ENCODE measurements around the gene TM9SF3.
A peak's percentile ranks its signal among the peaks of the same experiment; 100 is the strongest.

Gene TM9SF3

DNA sequence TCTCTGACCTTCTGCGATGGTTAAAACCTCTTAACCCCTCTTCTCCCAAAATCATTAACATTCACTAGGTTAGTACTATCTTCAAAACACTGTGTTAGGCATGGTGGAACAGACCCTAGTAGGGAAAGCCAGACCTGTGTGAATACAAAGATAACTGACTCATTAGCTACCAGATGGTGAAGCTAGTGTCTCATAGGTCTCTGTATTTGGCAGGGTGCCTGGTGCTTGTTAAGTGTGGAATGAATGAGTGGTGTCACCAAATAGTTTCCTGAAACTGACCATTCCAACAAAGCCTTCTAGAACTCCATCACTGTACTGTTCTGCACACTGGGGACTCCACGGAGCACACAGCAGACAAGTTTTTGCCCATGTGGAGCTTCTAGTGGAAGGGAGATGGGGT is 27.7 kb upstream of the TM9SF3 start:
- Histone ChIP-seq H3K9ac (ENCODE audit: low read length) (no peak overlapping the region), H3K4me1 (ENCODE audit: control insufficient read depth, insufficient read depth, low read length) (peaks cover 70% of the 10 kb centered on the region), H3K4me3 (ENCODE audit: low read length) (no peak overlapping the region), H3K36me3 (ENCODE audit: control insufficient read depth, insufficient read depth, low read length) (no peaks in the 10 kb centered on the region), H3K9me3 (ENCODE audit: control insufficient read depth, low read length) (no peaks in the 10 kb centered on the region), H3K27me3 (ENCODE audit: control insufficient read depth, insufficient read depth, low read length) (no peaks in the 10 kb centered on the region)

DNA sequence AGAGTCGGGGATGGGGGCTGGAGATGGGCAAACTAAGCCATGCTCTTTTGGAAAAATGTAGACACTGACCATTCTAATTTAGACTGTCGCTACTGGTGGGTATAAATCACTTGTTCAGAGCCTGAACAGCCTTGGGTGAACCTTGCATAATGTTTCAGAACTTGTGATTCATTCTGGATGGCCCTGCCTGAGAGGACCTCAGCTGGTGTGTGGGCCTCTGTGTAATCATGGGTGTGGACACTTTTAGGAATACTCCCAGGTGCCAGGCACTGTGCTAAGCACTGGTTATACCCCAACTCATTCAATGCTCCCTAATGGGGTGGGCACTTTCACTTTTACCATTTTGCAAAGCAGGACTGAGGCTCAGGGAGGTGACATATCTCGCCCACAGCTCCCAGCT is 26.8 kb upstream of the TM9SF3 start:
- Histone ChIP-seq H3K9me3 (ENCODE audit: control insufficient read depth, low read length) (no peaks in the 10 kb centered on the region), H3K4me1 (ENCODE audit: control insufficient read depth, insufficient read depth, low read length) (peaks cover 69% of the 10 kb centered on the region), H3K36me3 (ENCODE audit: control insufficient read depth, insufficient read depth, low read length) (no peaks in the 10 kb centered on the region), H3K27me3 (ENCODE audit: control insufficient read depth, insufficient read depth, low read length) (no peaks in the 10 kb centered on the region), H3K9ac (ENCODE audit: low read length) (no peak overlapping the region), H3K4me3 (ENCODE audit: low read length) (no peak overlapping the region)

DNA sequence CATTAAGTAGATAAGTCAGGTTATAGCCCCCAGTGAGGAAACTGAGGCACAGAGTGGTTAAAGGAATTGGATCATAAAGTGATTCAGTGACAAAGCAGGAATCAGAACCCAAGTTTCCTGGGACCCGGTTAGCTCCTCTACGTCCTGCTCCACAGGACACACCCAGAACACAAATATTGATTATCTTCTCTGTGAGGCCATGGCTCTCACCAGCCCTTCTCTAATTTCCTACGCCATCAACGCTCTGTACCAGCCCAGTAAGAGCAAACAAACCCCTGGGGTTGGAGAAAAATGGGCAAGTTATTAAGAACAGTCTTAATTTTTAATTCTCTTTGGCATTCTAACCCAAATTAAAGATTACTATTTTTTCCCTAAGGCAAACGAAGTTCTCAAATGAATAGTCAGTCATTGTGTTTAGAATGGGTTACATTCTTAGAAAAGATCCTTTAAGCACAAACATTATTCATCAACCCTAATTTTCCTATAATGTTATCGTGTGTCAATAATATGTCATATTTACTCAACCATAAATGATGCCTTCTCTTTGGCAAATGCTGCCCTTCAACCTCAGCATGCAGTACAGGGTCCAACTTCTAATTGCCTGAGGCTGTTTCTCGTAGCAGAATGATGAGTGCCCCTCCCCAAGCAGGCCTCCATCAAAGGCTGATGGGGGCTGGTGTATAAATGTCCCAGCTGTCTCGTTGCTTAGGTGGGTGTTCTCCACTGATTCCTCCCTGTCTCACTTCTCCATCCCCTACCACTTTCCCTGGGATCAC is 25.4 kb upstream of the TM9SF3 start:
- Histone ChIP-seq H3K27me3 (ENCODE audit: control insufficient read depth, insufficient read depth, low read length) (no peaks in the 10 kb centered on the region), H3K9me3 (ENCODE audit: control insufficient read depth, low read length) (no peaks in the 10 kb centered on the region), H3K4me3 (ENCODE audit: low read length) (no peak overlapping the region), H3K36me3 (ENCODE audit: control insufficient read depth, insufficient read depth, low read length) (no peaks in the 10 kb centered on the region), H3K9ac (ENCODE audit: low read length) (no peak overlapping the region), H3K4me1 (ENCODE audit: control insufficient read depth, insufficient read depth, low read length) (peaks cover 74% of the 10 kb centered on the region)

DNA sequence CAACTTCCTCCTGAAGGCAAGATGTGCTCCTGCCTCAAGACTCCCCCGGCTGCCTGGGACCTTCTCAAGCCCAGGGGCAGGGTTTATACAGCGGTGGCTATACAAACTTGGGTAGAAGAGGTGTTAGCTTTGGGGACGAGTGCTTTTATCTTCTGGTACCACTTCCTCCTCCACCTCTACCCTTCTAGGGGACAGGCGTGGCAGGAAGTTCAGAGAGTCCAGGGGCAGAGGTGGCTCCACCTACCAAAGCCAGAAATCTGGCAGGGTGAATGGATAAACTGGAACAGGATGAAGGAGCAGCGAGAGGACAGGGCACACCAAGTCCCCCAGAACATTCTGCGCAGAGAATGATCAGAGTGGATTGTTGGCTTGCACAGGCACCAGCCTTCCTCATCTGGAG is 24.0 kb upstream of the TM9SF3 start:
- Histone ChIP-seq H3K27me3 (ENCODE audit: control insufficient read depth, insufficient read depth, low read length) (no peaks in the 10 kb centered on the region), H3K36me3 (ENCODE audit: control insufficient read depth, insufficient read depth, low read length) (no peaks in the 10 kb centered on the region), H3K9me3 (ENCODE audit: control insufficient read depth, low read length) (no peaks in the 10 kb centered on the region), H3K4me3 (ENCODE audit: low read length) (no peak overlapping the region), H3K9ac (ENCODE audit: low read length) (peak overlapping the region; percentile 18), H3K4me1 (ENCODE audit: control insufficient read depth, insufficient read depth, low read length) (peaks cover 74% of the 10 kb centered on the region)

DNA sequence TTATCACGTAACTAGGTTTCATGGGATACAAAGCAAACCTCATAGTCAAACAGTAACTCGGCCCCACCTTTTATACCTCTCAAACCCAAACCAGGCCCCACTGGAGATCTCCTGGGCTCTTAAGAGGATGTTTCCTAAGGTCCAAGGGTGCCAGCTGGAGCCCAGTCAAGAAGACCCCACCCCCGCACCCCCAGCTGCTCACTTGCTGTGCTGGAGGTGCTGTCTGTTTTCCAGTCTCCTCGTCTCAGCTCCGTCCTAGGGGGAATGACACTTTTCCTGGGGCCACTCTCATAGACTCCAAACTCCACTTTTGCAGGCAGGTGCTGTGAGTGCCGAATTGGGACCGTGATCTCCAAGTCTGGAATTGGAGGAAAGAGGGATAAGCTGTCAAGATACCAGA is 22.7 kb upstream of the TM9SF3 start:
- Histone ChIP-seq H3K36me3 (ENCODE audit: control insufficient read depth, insufficient read depth, low read length) (no peaks in the 10 kb centered on the region), H3K27me3 (ENCODE audit: control insufficient read depth, insufficient read depth, low read length) (no peaks in the 10 kb centered on the region), H3K9ac (ENCODE audit: low read length) (no peak overlapping the region), H3K4me1 (ENCODE audit: control insufficient read depth, insufficient read depth, low read length) (peaks cover 69% of the 10 kb centered on the region), H3K4me3 (ENCODE audit: low read length) (no peak overlapping the region), H3K9me3 (ENCODE audit: control insufficient read depth, low read length) (no peaks in the 10 kb centered on the region)

DNA sequence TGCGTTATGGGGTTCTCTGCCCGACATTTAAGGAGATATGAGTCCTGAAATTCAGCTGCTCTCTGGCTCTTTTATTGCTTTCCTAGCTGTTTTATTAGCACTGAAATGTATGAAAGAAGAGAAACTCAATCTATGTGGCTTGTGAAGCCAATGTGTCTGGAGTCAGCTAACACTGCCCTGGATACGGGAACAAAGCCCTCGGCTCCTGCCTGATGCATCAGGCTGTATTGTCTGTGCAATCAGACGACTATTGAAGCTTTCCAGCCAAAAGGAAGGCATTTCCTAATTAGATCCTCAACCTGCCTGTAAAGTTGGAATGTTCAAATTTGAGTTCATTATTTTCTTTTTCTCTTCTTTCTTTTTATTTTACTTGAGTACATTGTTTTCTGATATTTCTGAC is 22.0 kb upstream of the TM9SF3 start:
- Histone ChIP-seq H3K9me3 (ENCODE audit: control insufficient read depth, low read length) (no peaks in the 10 kb centered on the region), H3K27me3 (ENCODE audit: control insufficient read depth, insufficient read depth, low read length) (no peaks in the 10 kb centered on the region), H3K9ac (ENCODE audit: low read length) (no peak overlapping the region), H3K36me3 (ENCODE audit: control insufficient read depth, insufficient read depth, low read length) (no peaks in the 10 kb centered on the region), H3K4me1 (ENCODE audit: control insufficient read depth, insufficient read depth, low read length) (peaks cover 62% of the 10 kb centered on the region), H3K4me3 (ENCODE audit: low read length) (no peak overlapping the region)

DNA sequence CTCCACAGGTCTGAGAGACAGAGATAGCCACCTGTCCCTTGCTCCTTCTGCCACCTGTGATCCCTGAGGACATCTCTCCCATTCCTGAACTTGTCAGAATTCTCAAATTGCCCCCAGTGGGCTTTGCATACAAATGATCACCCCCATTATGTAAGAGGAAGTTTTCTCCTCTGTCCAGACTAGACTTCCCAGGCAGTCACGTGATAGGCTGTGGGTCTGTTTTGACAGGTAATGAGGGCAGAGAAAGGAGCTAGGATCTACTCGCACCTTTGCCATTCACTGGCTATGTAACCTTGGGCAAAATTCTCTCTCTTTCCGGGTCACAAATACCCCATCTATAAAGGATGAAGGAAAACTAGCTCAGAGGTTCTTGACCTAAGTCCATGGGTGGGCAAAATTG is 21.4 kb upstream of the TM9SF3 start:
- Histone ChIP-seq H3K4me3 (ENCODE audit: low read length) (no peak overlapping the region), H3K27me3 (ENCODE audit: control insufficient read depth, insufficient read depth, low read length) (no peaks in the 10 kb centered on the region), H3K9ac (ENCODE audit: low read length) (no peak overlapping the region), H3K4me1 (ENCODE audit: control insufficient read depth, insufficient read depth, low read length) (peaks cover 57% of the 10 kb centered on the region), H3K9me3 (ENCODE audit: control insufficient read depth, low read length) (no peaks in the 10 kb centered on the region), H3K36me3 (ENCODE audit: control insufficient read depth, insufficient read depth, low read length) (no peaks in the 10 kb centered on the region)

DNA sequence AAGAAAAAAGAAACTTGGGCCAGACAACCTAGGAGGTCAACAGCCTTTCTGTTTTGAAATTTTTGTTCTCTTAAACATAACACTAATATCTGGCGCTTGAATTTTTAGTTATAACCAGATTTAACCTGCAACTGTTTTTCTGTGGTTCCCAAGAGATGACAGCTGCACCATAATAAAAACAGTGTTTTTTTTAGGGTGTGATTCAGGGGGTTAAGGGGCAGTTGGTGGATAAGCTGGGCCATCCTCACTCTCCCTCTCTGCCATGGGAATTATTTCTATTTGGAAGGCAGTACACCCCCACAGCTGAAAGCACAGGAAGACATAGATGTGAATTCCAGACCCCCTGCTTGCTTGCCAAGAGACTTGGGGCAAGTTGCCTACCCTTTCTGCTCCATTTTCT is 20.1 kb upstream of the TM9SF3 start:
- no peak overlapping the region for H3K4me3 ChIP-seq (ENCODE audit: low read length)
- H3K9ac ChIP-seq (ENCODE audit: low read length) = no peak overlapping the region
- no peaks in the 10 kb centered on the region for H3K36me3 ChIP-seq (ENCODE audit: control insufficient read depth, insufficient read depth, low read length)
- H3K9me3 ChIP-seq (ENCODE audit: control insufficient read depth, low read length) = no peaks in the 10 kb centered on the region
- no peaks in the 10 kb centered on the region for H3K27me3 ChIP-seq (ENCODE audit: control insufficient read depth, insufficient read depth, low read length)
- H3K4me1 ChIP-seq (ENCODE audit: control insufficient read depth, insufficient read depth, low read length) = peaks cover 54% of the 10 kb centered on the region

DNA sequence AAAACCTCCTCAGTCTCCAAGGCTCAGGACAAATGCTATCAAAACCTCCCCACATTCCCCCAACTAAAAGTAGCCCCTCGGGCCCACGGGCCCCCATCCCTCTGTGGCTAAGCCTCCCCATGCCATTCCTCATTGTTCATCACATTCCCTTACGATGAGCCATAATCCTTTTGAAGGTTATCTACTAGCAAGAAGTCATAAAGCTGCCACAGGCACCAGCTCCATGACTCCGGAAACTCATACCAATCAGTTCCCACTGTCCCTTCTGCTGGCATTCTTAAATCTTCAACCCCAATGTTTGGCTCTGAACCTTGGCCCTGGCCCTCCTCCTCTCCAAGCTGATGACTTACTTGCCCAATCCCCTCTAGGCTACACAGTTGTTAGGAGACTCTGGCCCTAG is 19.4 kb upstream of the TM9SF3 start:
- H3K36me3 ChIP-seq (ENCODE audit: control insufficient read depth, insufficient read depth, low read length) = no peaks in the 10 kb centered on the region
- H3K27me3 ChIP-seq (ENCODE audit: control insufficient read depth, insufficient read depth, low read length) = no peaks in the 10 kb centered on the region
- no peak overlapping the region for H3K9ac ChIP-seq (ENCODE audit: low read length)
- H3K9me3 ChIP-seq (ENCODE audit: control insufficient read depth, low read length) = no peaks in the 10 kb centered on the region
- H3K4me3 ChIP-seq (ENCODE audit: low read length) = no peak overlapping the region
- peaks cover 48% of the 10 kb centered on the region for H3K4me1 ChIP-seq (ENCODE audit: control insufficient read depth, insufficient read depth, low read length)

DNA sequence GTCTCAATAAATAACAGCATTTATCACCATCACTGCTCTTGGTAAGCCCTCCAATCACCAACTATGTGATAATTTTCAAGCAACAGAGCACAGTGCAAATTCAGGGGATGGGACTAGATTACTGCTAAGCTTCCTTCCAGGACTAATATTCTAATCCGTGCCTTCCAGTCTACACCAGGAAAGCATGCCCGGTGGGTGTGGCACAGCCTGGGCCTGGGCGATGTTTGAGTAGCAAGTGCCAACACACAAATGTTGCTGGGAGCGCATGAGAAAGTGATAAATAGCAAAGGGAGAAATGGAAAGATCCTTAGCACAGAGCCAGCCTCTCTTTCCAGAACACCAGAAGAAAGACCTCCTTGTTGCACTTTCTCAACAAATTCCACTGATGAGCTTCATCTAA is 13.5 kb upstream of the TM9SF3 start:
- Histone ChIP-seq H3K4me1 (ENCODE audit: control insufficient read depth, insufficient read depth, low read length) (peaks cover 49% of the 10 kb centered on the region), H3K4me3 (ENCODE audit: low read length) (no peak overlapping the region), H3K36me3 (ENCODE audit: control insufficient read depth, insufficient read depth, low read length) (no peaks in the 10 kb centered on the region), H3K9me3 (ENCODE audit: control insufficient read depth, low read length) (no peaks in the 10 kb centered on the region), H3K27me3 (ENCODE audit: control insufficient read depth, insufficient read depth, low read length) (no peaks in the 10 kb centered on the region), H3K9ac (ENCODE audit: low read length) (no peak overlapping the region)

DNA sequence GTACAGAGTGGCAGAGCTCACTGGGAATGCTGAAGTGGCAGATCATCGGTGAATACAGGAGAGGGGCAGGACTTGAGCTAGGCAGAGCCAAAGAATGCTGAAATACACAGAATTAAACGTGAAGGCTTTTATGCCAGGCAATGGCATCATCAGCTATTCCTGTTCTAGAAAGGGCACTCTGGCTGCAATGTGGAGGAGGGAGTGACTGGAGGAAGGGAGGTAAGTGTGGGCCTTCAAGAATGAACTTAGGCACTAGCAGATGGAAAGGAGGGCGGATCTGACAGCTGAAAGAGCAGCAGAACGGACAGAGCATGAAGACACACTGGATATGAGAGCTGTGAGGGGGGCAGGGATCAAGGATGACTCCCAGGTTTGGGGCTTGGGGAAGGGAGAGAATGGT is 12.0 kb upstream of the TM9SF3 start:
- Histone ChIP-seq H3K9me3 (ENCODE audit: control insufficient read depth, low read length) (no peaks in the 10 kb centered on the region), H3K9ac (ENCODE audit: low read length) (no peak overlapping the region), H3K4me1 (ENCODE audit: control insufficient read depth, insufficient read depth, low read length) (peaks cover 50% of the 10 kb centered on the region), H3K27me3 (ENCODE audit: control insufficient read depth, insufficient read depth, low read length) (no peaks in the 10 kb centered on the region), H3K4me3 (ENCODE audit: low read length) (no peak overlapping the region), H3K36me3 (ENCODE audit: control insufficient read depth, insufficient read depth, low read length) (no peaks in the 10 kb centered on the region)

DNA sequence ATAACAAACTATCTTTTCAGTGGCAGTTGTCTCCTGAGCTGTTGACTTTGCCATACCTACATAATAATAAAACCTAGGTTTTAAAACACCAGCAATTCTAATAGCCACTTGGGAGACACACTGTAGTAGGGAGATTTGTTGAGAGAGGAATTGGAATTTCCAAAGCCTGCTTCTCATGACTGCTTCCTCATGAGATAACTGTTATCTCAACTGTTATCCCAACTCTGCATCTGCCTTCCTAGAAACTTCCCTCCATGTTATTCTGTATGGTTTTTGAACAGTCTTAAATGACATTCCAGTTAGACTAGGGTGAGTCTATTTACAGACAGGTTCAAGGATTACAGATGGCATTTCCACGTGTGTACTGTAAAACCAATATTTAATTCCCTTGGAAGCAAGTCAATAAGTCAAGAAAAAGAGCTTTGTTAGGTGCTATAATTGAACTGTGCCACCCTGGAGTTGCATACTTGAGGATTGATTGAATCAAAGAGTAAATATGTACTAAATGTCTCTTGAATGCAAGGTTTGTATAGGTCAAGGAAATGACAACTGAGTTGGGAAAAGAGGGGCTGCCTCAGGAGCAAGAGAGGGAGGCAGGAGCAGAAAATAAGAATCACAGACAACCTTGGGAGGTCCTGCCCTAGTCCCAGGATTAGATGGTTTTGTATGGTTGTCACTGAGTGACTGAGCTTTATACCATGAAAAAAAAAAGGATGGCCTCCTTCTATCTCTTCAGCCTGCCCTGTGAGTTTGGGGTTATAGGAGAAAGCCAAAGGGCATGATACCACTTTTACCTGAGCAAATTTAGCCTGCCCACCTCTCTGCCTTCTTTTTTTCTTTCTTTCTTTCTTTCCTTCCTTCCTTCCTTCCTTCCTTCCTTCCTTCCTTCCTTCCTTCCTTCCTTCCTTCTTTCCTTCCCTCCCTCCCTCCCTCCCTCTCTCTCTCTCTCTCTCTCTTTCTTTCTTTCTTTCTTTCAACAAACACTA is 9.9 kb upstream of the TM9SF3 start:
- Histone ChIP-seq H3K9me3 (ENCODE audit: control insufficient read depth, low read length) (no peaks in the 10 kb centered on the region), H3K27me3 (ENCODE audit: control insufficient read depth, insufficient read depth, low read length) (no peaks in the 10 kb centered on the region), H3K4me3 (ENCODE audit: low read length) (no peak overlapping the region), H3K4me1 (ENCODE audit: control insufficient read depth, insufficient read depth, low read length) (peaks cover 42% of the 10 kb centered on the region), H3K9ac (ENCODE audit: low read length) (no peak overlapping the region), H3K36me3 (ENCODE audit: control insufficient read depth, insufficient read depth, low read length) (no peaks in the 10 kb centered on the region)

Measured in mucosa of stomach (tissue), 1 donor.